Measurements from ENCODE around the gene F2RL1.

GRCh38 chr5:76811214-76811613, 7.6 kb upstream of the F2RL1 start:
- TF ChIP-seq CTCF (IDR thresholded peaks at IDR 0.05; ENCODE audit: low read depth, low read length, poor library complexity, severe bottlenecking) (no peak), EZH2phosphoT487 (IDR thresholded peaks at IDR 0.05; ENCODE audit: borderline replicate concordance, low read length) (no peak)

Measured in DOHH2 (cell line).